Mesothelial cell of epicardium (in vitro differentiated cells): Measurements from ENCODE around the gene UBE2E1. TPM values are rescaled to one million over a fixed set of nuclear protein-coding genes. Genes with fewer than 3 reads are reported as not detected.
"Not testable (repeated sequence)": the region's sequence is repeated elsewhere in the genome, so short reads cannot be mapped to it uniquely, and the experiment has no call there.

Source experiments
- DNase-seq, 2 experiments: peaks; one replicate each; pipeline ENCODE4 v3.0.0; 2021; ENCODE audit warnings: low spot score in 2 of 2; ENCODE audit not compliant: unreplicated experiment in 2 of 2
- H3K27ac Mint-ChIP-seq: 2 replicates; pipeline ENCODE4 v1.8.0; 2021; ENCODE audit warnings: mixed read lengths
- H3K27me3 Mint-ChIP-seq: 2 replicates; pipeline ENCODE4 v1.8.0; 2021; ENCODE audit warnings: low read depth, mixed read lengths
- H3K36me3 Mint-ChIP-seq: 2 replicates; pipeline ENCODE4 v1.8.0; 2021; ENCODE audit warnings: mixed read lengths
- H3K4me1 Mint-ChIP-seq: 2 replicates; pipeline ENCODE4 v1.8.0; 2021; ENCODE audit warnings: mixed read lengths
- H3K4me3 Mint-ChIP-seq: 2 replicates; pipeline ENCODE4 v1.8.0; 2021; ENCODE audit warnings: mild to moderate bottlenecking, moderate library complexity, mixed read lengths
- H3K9me3 Mint-ChIP-seq: 2 replicates; pipeline ENCODE4 v1.8.0; 2021; ENCODE audit warnings: mixed read lengths
- CTCF ChIP-seq: fragments of 200-600 bp; sonication (generic); IDR thresholded peaks from one replicate; pipeline ENCODE4 v1.5.0; 2021; ENCODE audit warnings: antibody characterized with exemption; ENCODE audit not compliant: unreplicated experiment
- total RNA-seq: library from RNA; stranded (reverse); gene quantifications from 3 replicates; pipeline ENCODE4 v1.2.1, GENCODE V29; 2021

The UBE2E1 gene
- total RNA-seq, 1 donor from 2014 or later = 89.9 TPM

- no peaks in the 10 kb centered on the region for H3K27me3 Mint-ChIP-seq
- peaks cover 30% of the 10 kb centered on the region for H3K36me3 Mint-ChIP-seq
- DNase-seq = no peak
- H3K27ac Mint-ChIP-seq = no peak overlapping the region
- TF ChIP-seq CTCF = no peak
- H3K4me1 Mint-ChIP-seq = peaks cover 3% of the 10 kb centered on the region
- no peak overlapping the region for H3K4me3 Mint-ChIP-seq
- H3K9me3 Mint-ChIP-seq = peaks cover 20% of the 10 kb centered on the region
Measured at GRCh38 chr3:23877329-23877980, 71.7 kb downstream of the UBE2E1 start.

GRCh38 chr3:23879485-23879884 lies 73.7 kb downstream of the UBE2E1 start:
- H3K4me3 Mint-ChIP-seq = no peak overlapping the region
- no peaks in the 10 kb centered on the region for H3K27me3 Mint-ChIP-seq
- peaks cover 20% of the 10 kb centered on the region for H3K9me3 Mint-ChIP-seq
- H3K27ac Mint-ChIP-seq = no peak overlapping the region
- H3K4me1 Mint-ChIP-seq = peaks cover 1% of the 10 kb centered on the region
- no peak for DNase-seq
- H3K36me3 Mint-ChIP-seq = peaks cover 30% of the 10 kb centered on the region
- TF ChIP-seq CTCF = no peak

- H3K9me3 Mint-ChIP-seq = peaks cover 20% of the 10 kb centered on the region
- H3K27ac Mint-ChIP-seq = no peak overlapping the region
- peaks cover 30% of the 10 kb centered on the region for H3K36me3 Mint-ChIP-seq
- no peaks in the 10 kb centered on the region for H3K27me3 Mint-ChIP-seq
- peaks cover 1% of the 10 kb centered on the region for H3K4me1 Mint-ChIP-seq
- DNase-seq = no peak
- TF ChIP-seq CTCF = no peak
- H3K4me3 Mint-ChIP-seq = no peak overlapping the region
Measured at GRCh38 chr3:23880703-23881339, 75.1 kb downstream of the UBE2E1 start.

GRCh38 chr3:23881993-23882392 lies 76.2 kb downstream of the UBE2E1 start:
- DNase-seq, H3K4me1 Mint-ChIP-seq, H3K27ac Mint-ChIP-seq, H3K27me3 Mint-ChIP-seq, H3K4me3 Mint-ChIP-seq: not testable (repeated sequence)
- Mint-ChIP-seq H3K36me3 (peaks cover 30% of the 10 kb centered on the region), H3K9me3 (peaks cover 20% of the 10 kb centered on the region)

- no peak for TF ChIP-seq CTCF
- DNase-seq = no peak
- Mint-ChIP-seq H3K9me3 (peaks cover 20% of the 10 kb centered on the region), H3K36me3 (peaks cover 30% of the 10 kb centered on the region), H3K4me3 (no peak overlapping the region), H3K27me3 (no peaks in the 10 kb centered on the region), H3K4me1 (no peaks in the 10 kb centered on the region), H3K27ac (no peak overlapping the region)
Measured at GRCh38 chr3:23882487-23882918, 76.7 kb downstream of the UBE2E1 start.

- no peak overlapping the region for H3K4me3 Mint-ChIP-seq
- H3K27ac Mint-ChIP-seq = no peak overlapping the region
- peaks cover 14% of the 10 kb centered on the region for H3K36me3 Mint-ChIP-seq
- peaks cover 6% of the 10 kb centered on the region for H3K4me1 Mint-ChIP-seq
- no peaks in the 10 kb centered on the region for H3K27me3 Mint-ChIP-seq
- H3K9me3 Mint-ChIP-seq = peaks cover 8% of the 10 kb centered on the region
- no peak for TF ChIP-seq CTCF
- DNase-seq = no peak
Measured at GRCh38 chr3:23884481-23884880, 78.7 kb downstream of the UBE2E1 start.
